ENCODE data around the gene KIFC3. TPM values are rescaled to one million over a fixed set of nuclear protein-coding genes. Genes with fewer than 3 reads are reported as not detected.

The KIFC3 gene
- total and polyA plus RNA-seq, 2 donors (not counting 1 experiment from before 2014, with no cell fraction given), result 13.8 to 44.9 TPM

GRCh38 chr16:57778658-57779057 is 23.6 kb downstream of the KIFC3 start:
- H3K4me3 ChIP-seq (replicated peaks in 1 of 4; ENCODE audit: control extremely low read depth in 1 of 4, insufficient read depth in 1 of 4, low read depth in 3 of 4, low read length in 4 of 4), result no peak overlapping the region
- H3K27ac ChIP-seq (ENCODE audit: insufficient read depth, low read length), result no peak overlapping the region
- no peak for DNase-seq (ENCODE audit: low read depth in 2 of 2)
- no peak overlapping the region for H3K9ac ChIP-seq (ENCODE audit: insufficient read depth, low read length)
- TF ChIP-seq CTCF (conservative IDR thresholded peaks at IDR 0.05 in 1 of 2, IDR thresholded peaks at IDR 0.05 in 1 of 2; ENCODE audit: low read depth in 1 of 2, low read length in 2 of 2) (no peak), EZH2 (IDR thresholded peaks at IDR 0.05; ENCODE audit: low read length, missing control alignments) (no peak)
- no peaks in the 10 kb centered on the region for H3K79me2 ChIP-seq (ENCODE audit: control insufficient read depth, insufficient read depth, low read length)
- H3K27me3 ChIP-seq (ENCODE audit: control insufficient read depth, insufficient read depth, low read length), result no peaks in the 10 kb centered on the region
- H3K4me2 ChIP-seq (ENCODE audit: extremely low read depth, insufficient read depth, low read length), result no peak overlapping the region
- no peaks in the 10 kb centered on the region for H3K4me1 ChIP-seq (ENCODE audit: control insufficient read depth, extremely low read depth, insufficient read depth, low read length)
- H3K36me3 ChIP-seq (ENCODE audit: control insufficient read depth, insufficient read depth, low read length), result peaks cover 2% of the 10 kb centered on the region
- no peaks in the 10 kb centered on the region for H3K9me3 ChIP-seq (ENCODE audit: control insufficient read depth, insufficient read depth, low read depth, low read length)
- no peaks in the 10 kb centered on the region for H4K20me1 ChIP-seq (ENCODE audit: control insufficient read depth, extremely low read depth, insufficient read depth, low read length)
- no peak overlapping the region for H2AFZ ChIP-seq (ENCODE audit: low read length)

DNA sequence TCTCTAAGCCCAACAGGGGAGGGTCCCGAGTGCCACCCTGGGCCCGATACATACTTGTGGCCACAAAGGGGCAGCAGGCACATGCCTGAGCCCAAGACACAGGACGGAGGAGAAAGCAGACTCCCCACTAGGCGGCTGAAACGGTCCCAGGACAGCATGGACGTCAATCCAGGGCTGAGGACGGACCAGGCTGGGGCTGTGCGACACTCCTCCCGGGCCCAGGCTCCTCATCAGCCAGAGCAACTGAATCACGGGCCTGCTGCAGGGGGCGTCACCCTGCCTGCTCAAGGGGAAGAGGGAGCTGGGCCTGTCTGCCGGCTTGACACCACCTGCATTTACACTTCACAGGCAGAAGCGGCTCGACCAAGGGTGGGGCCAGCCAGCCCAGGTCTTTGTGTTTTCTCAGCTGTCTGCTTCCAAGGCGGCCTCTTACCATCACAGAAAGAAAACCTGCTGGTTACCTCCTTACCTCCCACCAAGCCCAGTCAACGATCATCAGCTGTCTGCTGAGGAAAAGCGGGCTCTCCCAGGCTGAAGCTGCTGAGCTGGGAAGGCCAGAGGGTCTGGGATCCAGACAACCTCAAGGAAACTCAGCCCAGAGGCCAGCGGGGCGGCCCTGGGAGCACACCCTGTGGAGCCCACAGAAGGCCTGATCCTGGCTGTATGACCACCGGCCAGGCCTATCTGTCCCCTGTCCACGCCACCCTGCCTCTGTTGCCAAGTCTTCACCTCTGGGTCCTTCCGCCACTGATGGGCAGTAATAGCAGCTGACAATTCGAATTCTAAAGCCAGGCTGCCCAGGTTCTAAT is 26.4 kb downstream of the KIFC3 start:
- Histone ChIP-seq H3K4me3 (replicated peaks in 1 of 4; ENCODE audit: control extremely low read depth in 1 of 4, insufficient read depth in 1 of 4, low read depth in 3 of 4, low read length in 4 of 4) (no peak overlapping the region), H3K36me3 (ENCODE audit: control insufficient read depth, insufficient read depth, low read length) (peaks cover 7% of the 10 kb centered on the region), H3K79me2 (ENCODE audit: control insufficient read depth, insufficient read depth, low read length) (no peaks in the 10 kb centered on the region), H3K4me1 (ENCODE audit: control insufficient read depth, extremely low read depth, insufficient read depth, low read length) (no peaks in the 10 kb centered on the region), H3K9ac (ENCODE audit: insufficient read depth, low read length) (no peak overlapping the region), H2AFZ (ENCODE audit: low read length) (no peak overlapping the region), H4K20me1 (ENCODE audit: control insufficient read depth, extremely low read depth, insufficient read depth, low read length) (no peaks in the 10 kb centered on the region), H3K27me3 (ENCODE audit: control insufficient read depth, insufficient read depth, low read length) (no peaks in the 10 kb centered on the region), H3K4me2 (ENCODE audit: extremely low read depth, insufficient read depth, low read length) (no peak overlapping the region), H3K9me3 (ENCODE audit: control insufficient read depth, insufficient read depth, low read depth, low read length) (no peaks in the 10 kb centered on the region), H3K27ac (ENCODE audit: insufficient read depth, low read length) (no peak overlapping the region)
- TF ChIP-seq CTCF (conservative IDR thresholded peaks at IDR 0.05 in 1 of 2, IDR thresholded peaks at IDR 0.05 in 1 of 2; ENCODE audit: low read depth in 1 of 2, low read length in 2 of 2) (peak in 1 of 2 donors; percentile 31), EZH2 (IDR thresholded peaks at IDR 0.05; ENCODE audit: low read length, missing control alignments) (no peak)
- peak in 1 of 2 donors; percentile 42 for DNase-seq (ENCODE audit: low read depth in 2 of 2)

DNA sequence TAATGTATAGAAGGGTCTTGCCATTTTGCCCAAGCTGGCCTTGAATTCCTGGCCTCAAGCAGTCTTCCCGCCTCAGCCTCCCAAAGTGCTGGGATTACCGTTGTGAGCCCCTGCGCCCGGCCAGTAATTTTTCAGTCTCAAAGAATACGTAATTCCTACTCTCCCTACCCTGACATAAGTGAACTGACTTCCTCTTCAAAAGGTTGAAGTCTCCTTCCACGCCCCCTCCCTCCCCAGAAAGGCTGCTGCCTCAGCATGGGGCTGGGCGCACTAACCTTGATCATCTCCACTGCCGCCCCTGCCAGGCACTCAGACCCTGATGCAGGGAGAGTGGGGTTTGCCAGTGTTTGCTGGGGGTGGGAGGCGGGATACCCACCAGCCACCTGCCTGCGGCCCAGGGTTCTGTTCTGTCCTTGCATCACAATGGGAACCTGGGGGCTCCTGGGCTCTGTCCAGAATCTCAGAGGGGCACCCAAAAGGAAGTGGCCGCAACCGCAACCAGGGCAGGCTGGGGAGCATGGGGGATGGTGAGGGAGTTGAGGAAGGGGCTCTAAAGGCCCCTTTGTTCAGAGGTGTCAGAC is 27.5 kb downstream of the KIFC3 start:
- DNase-seq (ENCODE audit: low read depth in 2 of 2), result no peak
- Histone ChIP-seq H3K9me3 (ENCODE audit: control insufficient read depth, insufficient read depth, low read depth, low read length) (no peaks in the 10 kb centered on the region), H3K4me3 (replicated peaks in 1 of 4; ENCODE audit: control extremely low read depth in 1 of 4, insufficient read depth in 1 of 4, low read depth in 3 of 4, low read length in 4 of 4) (no peak overlapping the region), H3K79me2 (ENCODE audit: control insufficient read depth, insufficient read depth, low read length) (no peaks in the 10 kb centered on the region), H3K27ac (ENCODE audit: insufficient read depth, low read length) (no peak overlapping the region), H3K36me3 (ENCODE audit: control insufficient read depth, insufficient read depth, low read length) (peaks cover 12% of the 10 kb centered on the region), H2AFZ (ENCODE audit: low read length) (no peak overlapping the region), H3K27me3 (ENCODE audit: control insufficient read depth, insufficient read depth, low read length) (no peaks in the 10 kb centered on the region), H4K20me1 (ENCODE audit: control insufficient read depth, extremely low read depth, insufficient read depth, low read length) (no peaks in the 10 kb centered on the region), H3K9ac (ENCODE audit: insufficient read depth, low read length) (no peak overlapping the region), H3K4me2 (ENCODE audit: extremely low read depth, insufficient read depth, low read length) (no peak overlapping the region), H3K4me1 (ENCODE audit: control insufficient read depth, extremely low read depth, insufficient read depth, low read length) (no peaks in the 10 kb centered on the region)
- TF ChIP-seq CTCF (conservative IDR thresholded peaks at IDR 0.05 in 1 of 2, IDR thresholded peaks at IDR 0.05 in 1 of 2; ENCODE audit: low read depth in 1 of 2, low read length in 2 of 2), result no peak
- TF ChIP-seq EZH2 (IDR thresholded peaks at IDR 0.05; ENCODE audit: low read length, missing control alignments), result no peak
